WTC11 (cell line): ENCODE measurements around the gene KLHL25.

ENCODE experiments used
- TF ChIP-seq, protein P1 (sequence below): sonication (generic); formaldehyde crosslinking; conservative IDR thresholded peaks from 2 replicates; pipeline ENCODE4 v1.8.1; 2022; ENCODE audit warnings: mild to moderate bottlenecking, missing genetic modification reagents
- TF ChIP-seq, protein P2 (sequence below): fragments of 200-600 bp; IDR thresholded peaks from 2 replicates; pipeline ENCODE4 v1.8.0; 2022; ENCODE audit warnings: antibody characterized with exemption

DNA sequence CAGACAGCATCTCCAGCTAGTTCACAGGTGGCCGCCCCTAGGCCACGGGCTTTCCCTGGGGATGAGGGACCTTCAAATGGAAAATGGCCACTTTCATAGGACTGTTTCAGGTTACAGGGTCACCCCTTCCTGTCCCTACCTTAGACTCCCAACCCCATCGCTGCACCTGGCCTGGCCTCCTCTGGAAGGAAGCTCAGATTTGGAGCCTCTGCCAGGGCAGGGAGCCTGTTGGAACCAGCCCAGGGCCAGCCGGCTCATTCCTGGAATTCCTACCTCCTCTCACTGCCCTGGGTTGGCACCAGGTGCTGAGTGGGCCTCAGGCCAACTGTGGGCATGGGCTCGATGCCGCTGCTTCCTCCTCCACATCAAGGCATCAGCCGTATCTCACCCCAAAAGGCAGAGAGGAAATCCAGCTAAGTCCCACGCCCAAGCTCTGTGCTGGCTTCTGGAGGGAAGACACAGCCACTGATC, 42.2 kb downstream of the KLHL25 start:
- TF ChIP-seq, protein P1, sequence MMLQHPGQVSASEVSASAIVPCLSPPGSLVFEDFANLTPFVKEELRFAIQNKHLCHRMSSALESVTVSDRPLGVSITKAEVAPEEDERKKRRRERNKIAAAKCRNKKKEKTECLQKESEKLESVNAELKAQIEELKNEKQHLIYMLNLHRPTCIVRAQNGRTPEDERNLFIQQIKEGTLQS (CRISPR knock-in tag): no peak
- TF ChIP-seq, protein P2, sequence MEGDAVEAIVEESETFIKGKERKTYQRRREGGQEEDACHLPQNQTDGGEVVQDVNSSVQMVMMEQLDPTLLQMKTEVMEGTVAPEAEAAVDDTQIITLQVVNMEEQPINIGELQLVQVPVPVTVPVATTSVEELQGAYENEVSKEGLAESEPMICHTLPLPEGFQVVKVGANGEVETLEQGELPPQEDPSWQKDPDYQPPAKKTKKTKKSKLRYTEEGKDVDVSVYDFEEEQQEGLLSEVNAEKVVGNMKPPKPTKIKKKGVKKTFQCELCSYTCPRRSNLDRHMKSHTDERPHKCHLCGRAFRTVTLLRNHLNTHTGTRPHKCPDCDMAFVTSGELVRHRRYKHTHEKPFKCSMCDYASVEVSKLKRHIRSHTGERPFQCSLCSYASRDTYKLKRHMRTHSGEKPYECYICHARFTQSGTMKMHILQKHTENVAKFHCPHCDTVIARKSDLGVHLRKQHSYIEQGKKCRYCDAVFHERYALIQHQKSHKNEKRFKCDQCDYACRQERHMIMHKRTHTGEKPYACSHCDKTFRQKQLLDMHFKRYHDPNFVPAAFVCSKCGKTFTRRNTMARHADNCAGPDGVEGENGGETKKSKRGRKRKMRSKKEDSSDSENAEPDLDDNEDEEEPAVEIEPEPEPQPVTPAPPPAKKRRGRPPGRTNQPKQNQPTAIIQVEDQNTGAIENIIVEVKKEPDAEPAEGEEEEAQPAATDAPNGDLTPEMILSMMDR: no peak
